HG03457 (cell line): ENCODE data around the gene CHD3.

Experiments used
- ATAC-seq: cut with Tn5 transposase; IDR thresholded peaks from one replicate; pipeline ENCODE4 v1.9.1; 2021; ENCODE audit warnings: moderate number of reproducible peaks; ENCODE audit not compliant: unreplicated experiment

CHD3 gene

GRCh38 chr17:7893187-7893880, 4.7 kb downstream of the CHD3 start:
- no peak for ATAC-seq

- ATAC-seq, result no peak
Observed at GRCh38 chr17:7894226-7894625, 5.6 kb downstream of the CHD3 start.

- ATAC-seq, result no peak
Observed at GRCh38 chr17:7894866-7895265, 6.3 kb downstream of the CHD3 start.

- ATAC-seq, result no peak
Observed at GRCh38 chr17:7897090-7897489, 8.5 kb downstream of the CHD3 start.

- no peak for ATAC-seq
Observed at GRCh38 chr17:7897773-7898172, 9.2 kb downstream of the CHD3 start.

GRCh38 chr17:7903154-7904103, 14.8 kb downstream of the CHD3 start:
- no peak for ATAC-seq

- ATAC-seq, result no peak
Observed at GRCh38 chr17:7909089-7909488, 20.5 kb downstream of the CHD3 start.

GRCh38 chr17:7910281-7910680, 21.7 kb downstream of the CHD3 start:
- ATAC-seq, result no peak

GRCh38 chr17:7910711-7911110, 22.1 kb downstream of the CHD3 start:
- ATAC-seq, result no peak

GRCh38 chr17:7911116-7911515, 22.5 kb downstream of the CHD3 start:
- no peak for ATAC-seq

- no peak for ATAC-seq
Observed at GRCh38 chr17:7912927-7913524, 24.4 kb downstream of the CHD3 start.

- no peak for ATAC-seq
Observed at GRCh38 chr17:7915179-7915610, 26.6 kb downstream of the CHD3 start.

GRCh38 chr17:7915611-7916384, 27.2 kb downstream of the CHD3 start, which contains the start of gene RNF227:
Gene RNF227 (minus strand): TSS chr17:7916289. CDS start chr17:7916195, 94 bp downstream.
- ATAC-seq, result peak; percentile 49

- ATAC-seq, result no peak
Observed at GRCh38 chr17:7916385-7916682, 27.7 kb downstream of the CHD3 start.

- ATAC-seq, result no peak
Observed at GRCh38 chr17:7916808-7917207, 28.2 kb downstream of the CHD3 start.

GRCh38 chr17:7922269-7922844, 33.8 kb downstream of the CHD3 start:
- no peak for ATAC-seq

GRCh38 chr17:7922845-7923628, 34.4 kb downstream of the CHD3 start:
- no peak for ATAC-seq

- no peak for ATAC-seq
Observed at GRCh38 chr17:7927596-7927995, 39.0 kb downstream of the CHD3 start.

GRCh38 chr17:7929158-7930023, 40.8 kb downstream of the CHD3 start, which contains the start of gene KCNAB3:
Gene KCNAB3 (minus strand): TSS chr17:7929856. CDS start chr17:7929435, 421 bp downstream.
- ATAC-seq, result no peak
